HCT116 (cell line): Measurements from ENCODE around the gene AMBP. TPM values are rescaled to one million over a fixed set of nuclear protein-coding genes. Genes with fewer than 3 reads are reported as not detected.
A peak's percentile ranks its signal among the peaks of the same experiment; 100 is the strongest.

Experiments
- ATAC-seq: fragments of 200-7000 bp; cut with Tn5 transposase; 2 replicates; pipeline ENCODE4 v1.9.1; 2020; ENCODE audit warnings: mild to moderate bottlenecking, moderate library complexity
- BruUV-seq: library from RNA; stranded (reverse); fragments of 400-500 nt; replicated peaks from 2 replicates; lab custom pipeline; 2021; lab: Mats Ljungman, UMichigan
- CTCF ChIA-PET: fragments of 300-600 bp; sonication (Branson Sonifier 250); formaldehyde crosslinking; loops from one replicate; lab custom pipeline; 2021; ENCODE audit warnings: antibody characterized with exemption; lab: Charles Lee
- POLR2A ChIA-PET: fragments of 300-600, 350-600 bp; sonication (Branson Sonifier 250); formaldehyde crosslinking; loops from one replicate; lab custom pipeline; 2021; ENCODE audit warnings: antibody characterized with exemption; lab: Charles Lee
- RAD21 ChIA-PET, 2 experiments: fragments of 300-600 bp; sonication (Branson Sonifier 250); formaldehyde crosslinking; loops; one replicate each; lab custom pipeline; 2023; ENCODE audit warnings: low total read pairs in 2 of 2; ENCODE audit not compliant: uncharacterized antibody in 2 of 2, unreplicated experiment in 2 of 2, low non-redundant PET in 1 of 2; lab: Charles Lee
- DNase-seq: peaks from one replicate; pipeline ENCODE4 v3.0.0-alpha.2; 2010; ENCODE audit warnings: low read depth, low spot score
- H2AFZ ChIP-seq: fragments of 200-600 bp; shearing (Covaris generic), sonication (generic); 2 replicates; pipeline ENCODE4 v1.6.1; 2017; ENCODE audit warnings: low read depth, mixed run types, mixed read lengths, antibody characterized with exemption, low read length; ENCODE audit not compliant: poor library complexity, severe bottlenecking
- H3K27ac ChIP-seq: 2 replicates; pipeline ENCODE4 v1.5.1; 2012; ENCODE audit warnings: low read depth, low read length
- H3K27me3 ChIP-seq: fragments of 200-600 bp; sonication (generic); 2 replicates; pipeline ENCODE4 v1.6.1; 2016; ENCODE audit warnings: mixed run types, low read length, mixed read lengths; ENCODE audit not compliant: insufficient read depth
- H3K36me3 ChIP-seq, 2 experiments: fragments of 200-500 bp in 1 of 2; fragments of 200-600 bp in 1 of 2; sonication (Bioruptor generic) in 1 of 2; sonication (generic) in 1 of 2; 2 replicates each; pipeline versions ENCODE4 v1.5.1 to v1.6.1; 2014 to 2016; ENCODE audit warnings: low read length in 2 of 2, inconsistent platforms in 1 of 2, mixed read lengths in 1 of 2, mixed run types in 1 of 2; ENCODE audit not compliant: insufficient read depth in 2 of 2, control insufficient read depth in 1 of 2
- H3K4me1 ChIP-seq, 2 experiments: fragments of 200-600 bp in 1 of 2; sonication (generic) in 1 of 2; 2 replicates each; pipeline versions ENCODE4 v1.5.1 to v1.6.1; 2012 to 2017; ENCODE audit warnings: low read length in 2 of 2, inconsistent platforms in 1 of 2, mild to moderate bottlenecking in 1 of 2, mixed read lengths in 1 of 2, mixed run types in 1 of 2, moderate library complexity in 1 of 2; ENCODE audit not compliant: insufficient read depth in 2 of 2, control insufficient read depth in 1 of 2
- H3K4me2 ChIP-seq: fragments of 200-600 bp; sonication (generic); 2 replicates; pipeline ENCODE4 v1.6.1; 2017; ENCODE audit warnings: mixed run types, low read length, mixed read lengths
- H3K4me3 ChIP-seq, 2 experiments: fragments of 200-600 bp in 1 of 2; sonication (generic) in 1 of 2; replicated peaks in 1 of 2; 2 replicates each; pipeline ENCODE4 v1.5.1; 2011 to 2016; ENCODE audit warnings: low read length in 2 of 2, control low read depth in 1 of 2, low read depth in 1 of 2, mild to moderate bottlenecking in 1 of 2, mixed read lengths in 1 of 2, mixed run types in 1 of 2
- H3K79me2 ChIP-seq: fragments of 200-600 bp; sonication (generic); 2 replicates; pipeline ENCODE4 v1.6.1; 2017; ENCODE audit warnings: mild to moderate bottlenecking, mixed run types, low read length, moderate library complexity, mixed read lengths; ENCODE audit not compliant: insufficient read depth
- H3K9ac ChIP-seq: fragments of 200-600 bp; sonication (generic); 2 replicates; pipeline ENCODE4 v1.6.1; 2016; ENCODE audit warnings: low read length, mixed read lengths
- H3K9me2 ChIP-seq: fragments of 200-600 bp; sonication (generic), shearing (Covaris generic); 2 replicates; pipeline ENCODE4 v1.6.1; 2017; ENCODE audit warnings: mixed run types, mild to moderate bottlenecking, moderate library complexity; ENCODE audit not compliant: insufficient read depth
- H3K9me3 ChIP-seq, 2 experiments: fragments of 200-500 bp in 1 of 2; fragments of 200-600 bp in 1 of 2; sonication (Bioruptor generic) in 1 of 2; sonication (generic) in 1 of 2; 2 replicates each; pipeline ENCODE4 v1.6.1; 2014 to 2017; ENCODE audit warnings: low read length in 2 of 2, mixed read lengths in 2 of 2, inconsistent platforms in 1 of 2, low read depth in 1 of 2, mild to moderate bottlenecking in 1 of 2, mixed run types in 1 of 2, moderate library complexity in 1 of 2; ENCODE audit not compliant: control insufficient read depth in 1 of 2, insufficient read depth in 1 of 2
- H4K20me1 ChIP-seq: fragments of 200-600 bp; sonication (generic), shearing (Covaris generic); 2 replicates; pipeline ENCODE4 v1.6.1; 2017; ENCODE audit warnings: mixed run types, mild to moderate bottlenecking, moderate library complexity; ENCODE audit not compliant: insufficient read depth
- CBX3 ChIP-seq: IDR thresholded peaks from 2 replicates; pipeline ENCODE4 v1.6.1; 2012; ENCODE audit warnings: low read depth
- CEBPB ChIP-seq: IDR thresholded peaks from 2 replicates; pipeline ENCODE4 v1.6.1; 2012; ENCODE audit warnings: low read depth
- EGR1 ChIP-seq: IDR thresholded peaks from 2 replicates; pipeline ENCODE4 v1.6.1; 2012; ENCODE audit warnings: low read depth
- ELF1 ChIP-seq: IDR thresholded peaks from 2 replicates; pipeline ENCODE4 v1.6.1; 2012; ENCODE audit warnings: low read depth, borderline replicate concordance
- EZH2phosphoT487 ChIP-seq: fragments of 200-600 bp; IDR thresholded peaks from 2 replicates; pipeline ENCODE4 v1.6.1; 2018; ENCODE audit warnings: antibody characterized with exemption, borderline replicate concordance
- FOSL1 ChIP-seq: IDR thresholded peaks from 2 replicates; pipeline ENCODE4 v1.6.1; 2012; ENCODE audit warnings: low read depth
- JUND ChIP-seq: IDR thresholded peaks from 2 replicates; pipeline ENCODE4 v1.6.1; 2012
- POLR2A ChIP-seq: IDR thresholded peaks from 2 replicates; pipeline ENCODE4 v1.7.0; 2011; ENCODE audit warnings: borderline replicate concordance; ENCODE audit not compliant: insufficient read depth, insufficient read length; ENCODE audit errors: extremely low read depth
- POLR2AphosphoS5 ChIP-seq: IDR thresholded peaks from 2 replicates; pipeline ENCODE4 v1.6.1; 2011; ENCODE audit warnings: mild to moderate bottlenecking, low read depth, low read length, moderate library complexity
- RAD21 ChIP-seq: IDR thresholded peaks from 2 replicates; pipeline ENCODE4 v1.6.1; 2012; ENCODE audit warnings: low read depth, mild to moderate bottlenecking
- TCF7L2 ChIP-seq: IDR thresholded peaks from 2 replicates; pipeline ENCODE4 v1.7.0; 2011; ENCODE audit warnings: borderline replicate concordance, inconsistent platforms; ENCODE audit not compliant: insufficient read depth, insufficient read length; ENCODE audit errors: extremely low read depth
- YY1 ChIP-seq: IDR thresholded peaks from 2 replicates; pipeline ENCODE4 v1.6.1; 2011; ENCODE audit warnings: low read length, low read depth, moderate library complexity, mild to moderate bottlenecking; ENCODE audit not compliant: insufficient replicate concordance; ENCODE audit errors: extremely low read depth
- ZNF274 ChIP-seq: fragments of 200-500 bp; sonication (Bioruptor generic); IDR thresholded peaks from 2 replicates; pipeline ENCODE4 v1.6.1; 2014; ENCODE audit warnings: mild to moderate bottlenecking, low read depth, low read length, inconsistent platforms
- intact Hi-C: fragments of 100-400 bp; cut with micrococcal nuclease; formaldehyde crosslinking; loops from 2 replicates; pipeline ENCODE4 v1.10.0; 2022
- total RNA-seq: library from RNA; stranded (reverse); gene quantifications from one replicate; pipeline ENCODE4 v1.2.1, GENCODE V29; 2021; ENCODE audit not compliant: unreplicated experiment
- TF ChIP-seq, protein P1 (sequence below): IDR thresholded peaks from 2 replicates; pipeline ENCODE4 v1.6.1; 2012; ENCODE audit warnings: low read depth
- TF ChIP-seq, protein P2 (sequence below), 3 experiments: fragments of 200-600 bp in 1 of 3; sonication (generic) in 1 of 3; IDR thresholded peaks in 2 of 3; conservative IDR thresholded peaks in 1 of 3; 2 replicates each; pipeline ENCODE4 v1.5.1; 2012 to 2017; ENCODE audit warnings: low read depth in 2 of 3, low read length in 2 of 3, antibody characterized with exemption in 1 of 3, borderline replicate concordance in 1 of 3, control low read depth in 1 of 3, mild to moderate bottlenecking in 1 of 3, mixed read lengths in 1 of 3, mixed run types in 1 of 3, moderate library complexity in 1 of 3; ENCODE audit not compliant: insufficient read depth in 1 of 3
- TF ChIP-seq, protein P3 (sequence below): IDR thresholded peaks from 2 replicates; pipeline ENCODE4 v1.6.1; 2012
- TF ChIP-seq, protein P4 (sequence below): IDR thresholded peaks from 2 replicates; pipeline ENCODE4 v1.6.1; 2011; ENCODE audit warnings: mild to moderate bottlenecking, low read length, moderate library complexity; ENCODE audit not compliant: insufficient replicate concordance; ENCODE audit errors: extremely low read depth

Gene AMBP
- total RNA-seq, 1 experiment from 2014 or later: 1.9 TPM

DNA sequence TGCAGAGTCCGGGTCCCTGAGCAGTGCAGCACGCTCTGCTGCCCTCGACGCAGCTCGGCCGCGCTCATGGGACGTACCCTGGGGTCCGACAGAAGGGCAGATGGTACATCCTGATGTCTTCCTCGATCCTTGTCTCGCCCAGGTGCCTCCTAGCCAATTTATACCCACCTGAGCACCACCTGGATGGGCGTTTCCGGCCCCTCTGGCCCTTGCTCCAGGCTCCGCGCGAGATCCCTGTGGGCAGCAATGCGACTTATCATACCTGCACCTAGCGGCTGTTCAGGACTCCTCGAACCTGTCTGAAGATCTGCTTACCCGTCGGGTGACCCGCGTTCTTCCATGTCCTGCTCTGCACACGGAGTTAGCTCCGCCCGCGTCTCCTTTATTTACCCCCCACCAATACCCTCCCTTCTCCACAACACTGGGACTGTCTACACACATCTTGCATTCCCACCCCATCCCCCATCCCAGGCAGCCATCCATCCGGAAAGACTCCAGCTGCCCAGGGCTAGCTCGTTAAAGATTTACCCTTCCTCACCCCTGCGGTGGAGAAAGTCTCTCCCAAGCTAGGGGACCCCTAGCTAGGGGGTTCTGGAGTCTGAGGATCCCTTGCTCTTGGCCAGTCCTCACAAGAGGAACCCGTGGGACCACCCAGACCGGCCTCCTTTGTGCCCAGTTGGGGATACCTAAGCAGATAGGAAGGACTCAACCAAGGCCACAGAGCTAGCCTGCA, 21.0 kb upstream of the AMBP start, which contains the start of gene KIF12:
TSS of gene KIF12 (minus strand) at position 357 of the 733 bp plus-strand sequence. CDS start at position 341, 16 bp downstream.
- H3K4me2 ChIP-seq: peak within 1 kb of the TSS; percentile 83
- intact Hi-C loops: no loop called here
- no peaks in the 10 kb centered on the region for H3K36me3 ChIP-seq
- H2AFZ ChIP-seq: no peak within 1 kb of the TSS
- peak within 1 kb of the TSS; percentile 34; the same call in 1 of the 2 replicates for H3K27ac ChIP-seq
- peak within 1 kb of the TSS; percentile 35; the same call in 1 of the 2 replicates for H3K9ac ChIP-seq
- CTCF ChIA-PET: interaction anchor here (0.9 to 1.4 kb wide), 2 partner anchors 9 to 362 kb away, joined by 3 to 4 read pairs; no protein-coding TSS in a partner anchor
- POLR2A ChIA-PET: no interaction called here
- no peaks in the 10 kb centered on the region for H3K79me2 ChIP-seq
- no TSS peak for BruUV-seq
- peaks cover 0 to 9% of the 10 kb centered on the region in 2 experiments; a peak in 2 of 4 replicates for H3K4me1 ChIP-seq
- H3K9me2 ChIP-seq: no peaks in the 10 kb centered on the region
- no peak for ATAC-seq
- no peaks in the 10 kb centered on the region for H4K20me1 ChIP-seq
- H3K9me3 ChIP-seq: peaks cover 3 to 4% of the 10 kb centered on the region in 2 experiments; a peak in 2 of 4 replicates
- TF ChIP-seq, protein P1, sequence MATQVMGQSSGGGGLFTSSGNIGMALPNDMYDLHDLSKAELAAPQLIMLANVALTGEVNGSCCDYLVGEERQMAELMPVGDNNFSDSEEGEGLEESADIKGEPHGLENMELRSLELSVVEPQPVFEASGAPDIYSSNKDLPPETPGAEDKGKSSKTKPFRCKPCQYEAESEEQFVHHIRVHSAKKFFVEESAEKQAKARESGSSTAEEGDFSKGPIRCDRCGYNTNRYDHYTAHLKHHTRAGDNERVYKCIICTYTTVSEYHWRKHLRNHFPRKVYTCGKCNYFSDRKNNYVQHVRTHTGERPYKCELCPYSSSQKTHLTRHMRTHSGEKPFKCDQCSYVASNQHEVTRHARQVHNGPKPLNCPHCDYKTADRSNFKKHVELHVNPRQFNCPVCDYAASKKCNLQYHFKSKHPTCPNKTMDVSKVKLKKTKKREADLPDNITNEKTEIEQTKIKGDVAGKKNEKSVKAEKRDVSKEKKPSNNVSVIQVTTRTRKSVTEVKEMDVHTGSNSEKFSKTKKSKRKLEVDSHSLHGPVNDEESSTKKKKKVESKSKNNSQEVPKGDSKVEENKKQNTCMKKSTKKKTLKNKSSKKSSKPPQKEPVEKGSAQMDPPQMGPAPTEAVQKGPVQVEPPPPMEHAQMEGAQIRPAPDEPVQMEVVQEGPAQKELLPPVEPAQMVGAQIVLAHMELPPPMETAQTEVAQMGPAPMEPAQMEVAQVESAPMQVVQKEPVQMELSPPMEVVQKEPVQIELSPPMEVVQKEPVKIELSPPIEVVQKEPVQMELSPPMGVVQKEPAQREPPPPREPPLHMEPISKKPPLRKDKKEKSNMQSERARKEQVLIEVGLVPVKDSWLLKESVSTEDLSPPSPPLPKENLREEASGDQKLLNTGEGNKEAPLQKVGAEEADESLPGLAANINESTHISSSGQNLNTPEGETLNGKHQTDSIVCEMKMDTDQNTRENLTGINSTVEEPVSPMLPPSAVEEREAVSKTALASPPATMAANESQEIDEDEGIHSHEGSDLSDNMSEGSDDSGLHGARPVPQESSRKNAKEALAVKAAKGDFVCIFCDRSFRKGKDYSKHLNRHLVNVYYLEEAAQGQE: no peak
- TF ChIP-seq CBX3: no peak
- TF ChIP-seq RAD21: no peak
- TF ChIP-seq, protein P2, sequence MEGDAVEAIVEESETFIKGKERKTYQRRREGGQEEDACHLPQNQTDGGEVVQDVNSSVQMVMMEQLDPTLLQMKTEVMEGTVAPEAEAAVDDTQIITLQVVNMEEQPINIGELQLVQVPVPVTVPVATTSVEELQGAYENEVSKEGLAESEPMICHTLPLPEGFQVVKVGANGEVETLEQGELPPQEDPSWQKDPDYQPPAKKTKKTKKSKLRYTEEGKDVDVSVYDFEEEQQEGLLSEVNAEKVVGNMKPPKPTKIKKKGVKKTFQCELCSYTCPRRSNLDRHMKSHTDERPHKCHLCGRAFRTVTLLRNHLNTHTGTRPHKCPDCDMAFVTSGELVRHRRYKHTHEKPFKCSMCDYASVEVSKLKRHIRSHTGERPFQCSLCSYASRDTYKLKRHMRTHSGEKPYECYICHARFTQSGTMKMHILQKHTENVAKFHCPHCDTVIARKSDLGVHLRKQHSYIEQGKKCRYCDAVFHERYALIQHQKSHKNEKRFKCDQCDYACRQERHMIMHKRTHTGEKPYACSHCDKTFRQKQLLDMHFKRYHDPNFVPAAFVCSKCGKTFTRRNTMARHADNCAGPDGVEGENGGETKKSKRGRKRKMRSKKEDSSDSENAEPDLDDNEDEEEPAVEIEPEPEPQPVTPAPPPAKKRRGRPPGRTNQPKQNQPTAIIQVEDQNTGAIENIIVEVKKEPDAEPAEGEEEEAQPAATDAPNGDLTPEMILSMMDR (IDR thresholded peaks at IDR 0.05 in 2 of 3, conservative IDR thresholded peaks at IDR 0.05 in 1 of 3; ENCODE audit: borderline replicate concordance in 1 of 3, insufficient read depth in 1 of 3, low read depth in 2 of 3, low read length in 2 of 3): no peak
- TF ChIP-seq TCF7L2: no peak
- no peak for TF ChIP-seq JUND
- TF ChIP-seq, protein P3, sequence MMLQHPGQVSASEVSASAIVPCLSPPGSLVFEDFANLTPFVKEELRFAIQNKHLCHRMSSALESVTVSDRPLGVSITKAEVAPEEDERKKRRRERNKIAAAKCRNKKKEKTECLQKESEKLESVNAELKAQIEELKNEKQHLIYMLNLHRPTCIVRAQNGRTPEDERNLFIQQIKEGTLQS: no peak
- no peak for TF ChIP-seq ELF1
- no peak for TF ChIP-seq EZH2phosphoT487
- TF ChIP-seq, protein P4, sequence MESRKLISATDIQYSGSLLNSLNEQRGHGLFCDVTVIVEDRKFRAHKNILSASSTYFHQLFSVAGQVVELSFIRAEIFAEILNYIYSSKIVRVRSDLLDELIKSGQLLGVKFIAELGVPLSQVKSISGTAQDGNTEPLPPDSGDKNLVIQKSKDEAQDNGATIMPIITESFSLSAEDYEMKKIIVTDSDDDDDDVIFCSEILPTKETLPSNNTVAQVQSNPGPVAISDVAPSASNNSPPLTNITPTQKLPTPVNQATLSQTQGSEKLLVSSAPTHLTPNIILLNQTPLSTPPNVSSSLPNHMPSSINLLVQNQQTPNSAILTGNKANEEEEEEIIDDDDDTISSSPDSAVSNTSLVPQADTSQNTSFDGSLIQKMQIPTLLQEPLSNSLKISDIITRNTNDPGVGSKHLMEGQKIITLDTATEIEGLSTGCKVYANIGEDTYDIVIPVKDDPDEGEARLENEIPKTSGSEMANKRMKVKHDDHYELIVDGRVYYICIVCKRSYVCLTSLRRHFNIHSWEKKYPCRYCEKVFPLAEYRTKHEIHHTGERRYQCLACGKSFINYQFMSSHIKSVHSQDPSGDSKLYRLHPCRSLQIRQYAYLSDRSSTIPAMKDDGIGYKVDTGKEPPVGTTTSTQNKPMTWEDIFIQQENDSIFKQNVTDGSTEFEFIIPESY: no peak
- no peak for TF ChIP-seq EGR1
- TF ChIP-seq POLR2A: no peak
- TF ChIP-seq YY1: no peak
- TF ChIP-seq FOSL1: no peak
- no peak for TF ChIP-seq POLR2AphosphoS5
- no peak for TF ChIP-seq CEBPB
- TF ChIP-seq ZNF274: no peak
- TF ChIP-seq, all 23 proteins: peak for 0
- Histone ChIP-seq H3K27me3 (no peaks in the 10 kb centered on the region), H3K4me3 (peak within 1 kb of the TSS; percentile 43 to 63)
- RAD21 ChIA-PET: no interaction called here
- DNase-seq: no peak
